HG02852 (cell line): Measurements from ENCODE around the gene SMIM24.

ENCODE experiments used
- ATAC-seq: cut with Tn5 transposase; IDR thresholded peaks from one replicate; pipeline ENCODE4 v1.9.1; 2021; ENCODE audit warnings: mild to moderate bottlenecking, moderate library complexity; ENCODE audit not compliant: unreplicated experiment

SMIM24 gene

DNA sequence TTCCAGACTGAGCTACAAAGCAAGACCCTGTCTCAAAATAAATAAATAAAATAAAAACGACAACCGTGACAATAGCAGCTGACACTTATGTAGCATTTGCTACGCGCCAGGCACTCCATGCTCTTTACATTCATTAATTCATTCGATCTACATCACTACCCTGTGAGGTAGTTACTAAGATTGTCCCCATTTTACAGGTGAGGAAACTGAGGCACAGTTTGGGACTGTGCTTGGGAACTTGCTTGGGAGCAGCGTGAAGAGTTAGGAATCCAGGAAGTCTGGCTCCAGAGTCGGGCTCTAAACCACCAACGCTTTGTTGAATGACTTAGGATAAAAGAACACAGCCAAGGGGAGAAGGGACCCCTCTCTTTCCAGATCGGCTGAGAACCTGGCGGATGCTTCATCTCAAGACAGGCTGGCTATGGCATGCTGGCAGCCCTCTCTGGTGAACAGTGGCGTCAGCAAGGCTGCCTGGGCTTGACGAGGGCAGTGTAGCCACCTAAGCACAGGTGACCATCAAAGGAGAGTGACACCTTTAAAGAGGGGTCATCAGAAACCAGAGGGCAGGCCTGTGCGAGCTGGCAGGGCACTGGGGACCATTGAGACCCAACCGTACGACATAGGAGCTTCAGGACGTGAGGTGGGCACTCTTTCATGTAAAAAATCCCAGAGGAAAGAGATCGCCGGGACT lies 19.6 kb upstream of the SMIM24 start:
- ATAC-seq, result no peak

DNA sequence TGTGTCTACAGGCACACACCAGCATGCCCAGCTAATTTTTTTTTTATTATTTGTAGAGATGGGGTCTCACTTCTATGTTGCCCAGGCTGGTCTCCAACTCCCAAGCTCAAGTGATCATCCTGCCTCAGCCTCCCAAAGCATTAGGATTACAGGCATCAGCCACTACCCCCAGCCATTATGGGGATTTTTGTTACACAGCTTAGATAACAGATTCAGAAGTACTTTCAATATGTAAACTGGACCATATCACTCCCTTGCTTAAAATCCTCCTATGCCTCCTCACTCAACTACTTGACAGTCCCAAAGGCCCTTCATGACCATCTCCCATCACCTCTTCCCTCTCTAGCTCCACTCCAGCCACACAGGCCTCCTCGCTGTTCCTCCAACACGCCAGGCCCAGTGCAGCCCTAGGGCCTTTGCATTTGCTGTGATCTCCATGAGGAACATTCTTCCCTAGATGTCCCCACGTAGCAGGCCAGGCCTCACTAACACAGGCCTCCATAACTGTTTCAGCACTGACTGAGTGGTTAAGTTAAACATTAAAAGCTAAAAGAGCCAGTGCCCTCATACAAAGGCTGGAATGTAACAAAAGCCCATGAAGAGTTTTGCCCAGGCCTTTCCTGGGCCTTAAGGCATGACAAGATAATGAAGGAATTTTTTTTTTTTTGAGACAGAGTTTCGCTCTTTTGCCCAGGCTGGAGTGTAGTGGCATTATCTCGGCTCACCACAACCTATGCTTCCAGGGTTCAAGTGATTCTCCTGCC lies 17.6 kb upstream of the SMIM24 start:
- no peak for ATAC-seq

DNA sequence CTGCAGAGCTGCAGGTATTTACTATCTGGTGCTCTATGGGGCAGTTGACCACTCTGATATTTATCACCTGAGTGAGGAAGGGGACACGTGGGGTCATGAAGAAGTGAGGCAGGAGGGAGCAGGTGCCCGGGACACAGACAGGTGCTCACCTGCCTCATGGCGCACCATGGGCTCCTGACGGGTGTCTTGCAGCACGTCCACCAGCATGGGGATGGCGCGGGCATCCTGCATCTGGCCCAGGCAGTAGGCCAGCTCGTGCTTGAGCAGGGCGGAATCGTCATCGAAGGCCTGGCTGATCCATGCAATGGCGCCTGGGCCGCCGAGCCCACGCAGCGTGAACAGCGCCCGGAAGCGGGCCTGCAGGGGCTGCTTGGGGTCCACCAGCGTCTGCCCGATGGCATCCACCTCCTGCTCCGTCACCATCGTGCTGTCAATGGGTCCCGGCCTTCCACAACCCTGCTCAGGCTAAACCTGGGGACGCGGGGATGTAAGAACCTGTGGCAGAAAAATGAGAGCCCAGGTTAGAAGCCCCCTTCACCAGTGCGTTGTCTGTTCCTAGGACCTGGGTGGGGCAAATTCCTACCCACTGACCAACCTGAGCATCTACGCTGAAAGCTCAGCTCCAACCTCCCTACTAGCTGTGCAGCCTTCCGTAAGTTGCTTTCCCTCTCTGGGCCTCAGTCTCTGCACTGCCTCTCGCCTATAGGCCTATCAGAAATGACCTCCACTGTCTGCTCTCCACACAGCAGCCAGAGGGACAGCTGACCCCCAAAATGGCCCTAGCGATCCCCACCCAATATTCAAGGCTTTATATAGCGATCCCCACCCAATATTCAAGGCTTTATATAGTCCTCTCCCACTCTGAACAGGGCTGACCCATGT lies 16.3 kb upstream of the SMIM24 start:
- no peak for ATAC-seq

DNA sequence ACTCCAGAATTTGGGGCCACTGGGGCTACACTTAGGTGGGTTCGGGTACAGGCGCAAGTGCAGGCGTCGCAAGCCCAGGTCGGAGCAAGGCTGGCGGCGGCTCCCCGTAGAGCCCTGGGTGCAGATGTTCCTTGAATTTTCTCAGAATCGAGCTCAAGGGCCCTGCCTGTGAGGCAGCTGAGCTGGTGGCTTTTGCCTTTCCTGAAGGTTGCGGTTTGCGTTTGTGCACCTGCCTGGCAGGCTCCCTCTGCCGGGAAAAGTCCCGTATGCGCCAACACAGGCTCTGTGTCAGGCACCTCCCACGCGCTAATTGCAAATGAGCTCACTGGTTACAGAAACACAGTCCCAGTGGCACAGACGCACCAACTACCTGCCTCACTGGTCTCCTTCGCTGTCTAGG lies 14.2 kb upstream of the SMIM24 start:
- no peak for ATAC-seq

DNA sequence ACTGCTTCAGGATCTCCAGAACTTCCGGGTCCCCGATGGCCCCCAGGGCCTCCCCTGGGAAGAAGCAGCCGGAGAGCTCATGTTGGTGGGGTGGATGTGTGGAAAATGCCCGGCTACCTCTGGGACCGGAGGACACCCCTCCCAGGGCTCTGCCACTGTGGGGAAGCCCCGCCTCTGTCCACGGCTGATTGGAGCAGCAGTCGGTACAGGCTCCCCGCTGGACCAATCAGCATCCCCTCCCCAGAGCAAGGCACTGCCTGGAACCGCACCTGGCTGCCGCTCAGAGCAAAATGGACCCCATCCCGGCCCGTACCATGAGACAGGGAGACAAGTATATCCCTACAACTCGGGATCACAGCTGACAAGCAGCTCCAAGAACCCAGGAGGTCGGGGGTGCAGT lies 13.7 kb upstream of the SMIM24 start:
- ATAC-seq, result no peak

DNA sequence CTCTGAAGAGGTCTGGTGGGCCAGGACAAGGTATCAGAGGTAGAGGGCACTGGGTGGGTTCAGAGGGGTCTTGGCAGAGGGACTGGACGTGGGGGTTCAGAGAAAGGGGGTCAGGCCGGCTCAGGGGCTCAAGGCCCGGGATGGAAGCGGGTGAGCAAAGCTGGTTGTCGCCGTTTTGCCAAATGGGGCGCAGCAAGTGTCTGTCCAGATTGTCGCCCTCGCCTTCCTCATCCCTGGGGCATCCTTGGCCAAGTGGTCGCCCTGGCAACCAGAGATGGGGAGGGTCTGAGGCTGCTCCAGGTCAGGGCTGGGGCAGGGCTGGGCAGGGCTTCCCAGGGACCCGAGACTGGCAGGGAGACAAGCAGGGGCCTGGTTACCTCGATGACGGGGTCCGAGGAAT lies 13.3 kb upstream of the SMIM24 start:
- no peak for ATAC-seq

DNA sequence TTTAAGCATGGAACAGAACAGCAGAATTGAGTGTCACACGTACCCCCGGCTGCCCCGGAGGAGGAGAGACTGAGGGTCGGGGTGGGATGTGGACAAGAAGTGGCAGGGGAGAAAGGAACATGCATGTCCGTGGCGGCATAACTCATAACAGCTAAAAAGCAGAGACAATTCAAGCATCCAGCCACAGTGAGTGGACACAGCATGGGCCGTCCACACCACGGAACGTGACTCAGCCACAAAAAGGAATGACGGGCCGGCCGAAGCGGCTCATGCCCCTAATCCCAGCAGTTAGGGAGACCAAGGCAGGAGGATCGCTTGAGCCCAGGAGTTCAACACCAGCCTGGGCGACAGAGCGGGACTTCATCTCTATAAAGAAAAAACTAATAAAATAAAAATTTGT lies 12.6 kb upstream of the SMIM24 start:
- ATAC-seq, result no peak

DNA sequence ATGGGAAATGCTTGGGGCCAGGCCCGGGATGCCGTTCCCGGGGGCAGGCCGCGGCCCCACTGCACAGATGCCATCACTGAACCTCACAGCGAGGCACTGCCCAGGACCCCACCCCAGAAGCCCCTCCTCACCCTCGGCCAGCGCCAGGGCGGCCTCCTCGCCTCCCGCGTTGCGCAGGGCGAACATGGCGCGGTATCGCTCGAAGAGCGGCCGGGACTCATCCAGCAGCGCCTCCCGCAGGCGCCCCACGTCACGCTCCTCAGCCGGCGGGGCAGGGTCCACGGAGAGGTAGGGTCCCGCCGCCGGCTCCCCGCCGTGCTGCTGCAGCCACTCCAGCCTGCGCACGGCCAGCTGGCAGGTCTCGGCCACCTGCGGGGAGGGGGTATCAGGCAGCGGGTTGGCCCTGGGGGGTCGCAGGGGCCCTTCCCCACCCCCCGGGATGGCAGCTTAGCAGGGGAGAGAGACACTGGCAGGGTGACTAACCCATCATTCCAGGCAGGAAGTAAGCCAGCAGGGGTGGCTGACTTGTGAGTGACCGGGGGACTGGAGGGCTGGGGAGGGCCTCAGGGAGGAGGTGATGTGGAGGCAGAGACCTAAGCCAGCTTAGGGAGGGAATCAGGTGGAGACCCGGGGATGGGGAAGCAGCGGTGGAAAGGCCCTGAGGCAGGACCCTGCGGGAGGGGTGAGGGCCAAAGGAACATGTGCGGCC lies 12.0 kb upstream of the SMIM24 start:
- ATAC-seq, result no peak

DNA sequence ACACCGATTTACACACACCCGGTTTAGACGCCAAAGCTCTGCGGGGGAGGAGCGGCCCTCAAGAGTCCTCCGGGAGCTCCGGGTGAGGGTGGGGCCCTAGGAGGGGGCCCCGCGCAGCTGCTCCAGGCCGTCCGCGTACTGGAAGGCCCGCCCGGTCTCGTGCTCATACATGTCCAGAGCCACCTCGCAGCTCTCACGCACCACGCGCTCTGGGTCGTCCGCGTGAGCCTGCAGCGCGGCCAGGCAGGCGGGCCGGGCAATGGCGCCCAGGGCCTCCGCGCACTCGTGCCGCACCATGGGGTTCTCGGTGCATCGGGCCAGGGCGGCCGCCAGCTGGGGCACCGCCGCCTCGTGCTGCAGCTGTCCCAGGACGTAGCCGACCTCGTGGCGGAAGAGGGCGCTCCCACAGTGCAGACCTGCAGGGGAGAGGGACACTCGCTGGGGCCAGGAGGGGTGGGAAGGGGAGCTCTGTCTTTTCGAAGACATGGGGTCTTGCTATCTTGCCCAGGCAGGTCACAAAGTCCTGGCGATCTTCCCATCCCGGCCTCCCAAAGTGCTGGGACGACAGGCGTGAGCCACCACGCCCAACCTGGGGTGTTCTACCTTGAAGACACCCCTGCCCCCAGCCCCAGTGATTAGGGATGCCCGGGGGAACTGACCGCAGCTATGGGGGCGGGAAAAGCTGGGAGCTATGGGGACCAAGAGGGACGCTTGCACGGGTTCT lies 11.2 kb upstream of the SMIM24 start:
- ATAC-seq, result no peak

GRCh38 chr19:3483226-3483628 lies 2.9 kb upstream of the SMIM24 start, which contains the start of gene SMIM44:
SMIM44 (minus strand) TSS chr19:3483441; CDS start chr19:3483403, 38 bp downstream.
- ATAC-seq, result no peak

GRCh38 chr19:3482507-3483225 lies 2.3 kb upstream of the SMIM24 start:
- no peak for ATAC-seq

GRCh38 chr19:3481241-3482090 lies 1.1 kb upstream of the SMIM24 start:
- no peak for ATAC-seq

DNA sequence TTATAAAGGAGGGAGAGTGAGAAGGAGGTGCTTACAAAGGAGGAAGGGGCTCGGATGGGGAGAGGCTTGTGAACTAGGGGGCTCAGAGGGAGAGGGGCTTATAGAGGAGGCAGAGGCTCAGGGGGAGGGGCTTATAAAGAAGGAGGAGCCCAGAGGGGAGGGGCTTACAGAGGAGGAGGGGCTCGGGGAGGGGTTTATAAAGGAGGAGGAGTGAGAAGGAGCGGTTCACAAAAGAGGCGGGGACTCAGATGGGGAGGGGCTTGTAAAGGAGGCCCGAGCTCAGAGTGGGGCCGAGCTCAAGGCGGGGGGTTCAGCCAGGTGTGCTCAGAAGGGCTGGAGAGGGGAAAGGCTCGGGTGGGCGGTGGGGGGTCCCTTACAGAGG lies 500 bp downstream of the SMIM24 start:
- no peak for ATAC-seq

DNA sequence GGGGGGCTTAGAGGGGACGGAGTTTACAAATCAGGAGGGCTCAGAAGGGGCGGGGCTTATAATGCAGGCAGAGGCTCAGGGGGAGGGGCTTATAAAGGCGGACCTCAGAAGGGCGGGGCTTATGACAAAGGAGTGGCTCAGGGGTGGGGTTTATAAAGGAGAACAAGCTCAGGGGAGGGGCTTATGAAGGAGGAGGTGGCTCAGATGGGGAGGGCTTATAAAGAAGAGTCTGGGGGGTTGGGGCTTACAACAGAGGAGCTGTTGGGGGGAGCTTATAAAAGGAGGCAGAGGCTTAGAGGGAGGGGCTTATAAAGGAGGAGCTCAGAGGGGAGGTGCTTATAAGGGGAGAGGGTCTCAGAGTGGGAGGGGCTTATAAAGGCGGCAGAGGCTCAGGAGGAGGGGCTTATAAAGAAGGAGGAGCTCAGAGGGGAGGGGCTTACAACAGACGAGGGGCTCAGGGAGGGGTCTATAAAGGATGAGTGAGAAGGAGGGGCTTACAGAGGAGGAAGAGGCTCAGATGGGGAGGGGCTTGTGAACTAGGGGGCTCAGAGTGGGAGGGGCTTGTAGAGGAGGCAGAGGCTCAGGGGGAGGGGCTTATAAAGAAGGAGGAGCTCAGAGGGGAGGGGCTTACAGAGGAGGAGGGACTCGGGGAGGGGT lies 1.0 kb downstream of the SMIM24 start:
- no peak for ATAC-seq

DNA sequence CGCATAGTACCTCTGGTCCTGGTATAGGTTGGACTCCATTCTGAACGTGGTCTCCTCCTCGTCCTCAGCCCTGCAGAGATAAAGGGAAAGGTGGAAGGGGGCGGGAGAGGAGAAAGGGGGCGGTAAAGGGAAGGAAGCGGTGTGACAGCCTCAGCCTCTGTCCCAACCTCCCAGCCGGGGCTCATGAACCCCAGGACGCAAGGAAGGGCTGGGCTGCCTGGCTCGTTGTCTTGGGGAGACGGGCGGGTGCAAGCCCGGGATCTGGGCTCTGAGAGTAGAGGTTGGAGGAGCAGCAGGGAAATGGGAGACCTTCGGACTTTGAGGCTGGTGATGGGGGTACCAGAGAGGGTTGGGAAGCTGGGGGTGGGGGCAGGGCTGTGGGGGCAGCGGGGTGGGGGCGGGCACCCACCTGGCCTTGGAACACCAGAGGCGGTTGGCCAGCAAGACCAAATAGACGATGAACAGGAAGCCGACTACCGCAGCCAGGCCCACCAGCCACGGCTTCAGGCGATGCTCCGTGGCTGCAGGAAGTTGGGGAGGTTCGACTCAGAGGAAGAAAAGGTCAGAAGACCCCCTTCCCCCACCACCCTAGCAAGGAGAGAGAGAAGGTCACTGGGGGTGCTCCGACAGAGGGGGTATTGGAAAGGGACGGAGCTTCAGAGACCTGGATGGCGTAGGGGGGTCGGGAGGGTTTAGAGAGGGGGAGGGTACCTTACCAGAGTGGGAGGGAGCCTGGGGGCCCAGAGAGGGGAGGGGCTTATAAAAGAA lies 1.7 kb downstream of the SMIM24 start:
- ATAC-seq, result no peak

DNA sequence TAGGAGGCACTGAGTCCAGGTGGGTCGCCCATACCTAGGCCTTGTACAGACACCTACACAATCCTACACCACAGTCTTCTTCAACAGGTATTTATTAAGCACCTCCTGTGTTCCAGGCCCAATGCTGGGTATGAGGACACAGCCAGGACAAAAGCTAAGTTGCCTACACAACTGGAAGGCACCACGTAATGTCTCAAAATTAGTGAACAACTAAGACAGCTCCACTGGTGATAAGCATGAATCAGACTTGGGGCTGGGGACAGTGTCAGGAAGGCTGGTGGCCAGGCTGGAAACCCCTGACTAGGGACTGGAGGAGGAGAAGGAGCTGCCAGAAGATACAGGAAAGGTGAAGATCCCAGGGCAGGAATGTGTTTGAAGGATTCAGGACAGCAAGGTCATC lies 2.4 kb downstream of the SMIM24 start:
- no peak for ATAC-seq

DNA sequence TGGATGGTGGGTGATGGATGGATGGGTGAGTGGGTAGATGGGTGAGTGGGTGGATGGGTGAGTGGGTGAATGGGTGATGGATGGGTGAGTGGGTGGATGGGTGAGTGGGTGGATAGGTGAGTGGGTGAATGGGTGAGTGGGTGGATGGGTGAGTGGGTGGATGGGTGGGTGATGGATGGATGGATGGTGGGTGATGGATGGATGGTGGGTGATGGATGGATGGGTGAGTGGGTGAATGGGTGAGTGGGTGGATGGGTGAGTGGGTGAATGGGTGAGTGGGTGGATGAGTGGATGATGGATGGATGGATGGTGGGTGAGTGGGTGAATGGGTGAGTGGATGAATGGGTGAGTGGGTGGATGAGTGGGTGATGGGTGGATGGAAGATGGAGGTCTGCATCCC lies 2.8 kb downstream of the SMIM24 start:
- no peak for ATAC-seq
